KOPT-K1 (cell line): Measurements from ENCODE around the gene ABCA12.
"Not testable (repeated sequence)": the region's sequence is repeated elsewhere in the genome, so short reads cannot be mapped to it uniquely, and the experiment has no call there.

Source experiments
- H3K27ac ChIP-seq: fragments of 200-600 bp; sonication (generic); 2 replicates; pipeline ENCODE4 v1.5.1; 2016; ENCODE audit warnings: antibody characterized with exemption, mild to moderate bottlenecking, low read depth, low read length; ENCODE audit not compliant: poor library complexity, severe bottlenecking
- H3K36me3 ChIP-seq: fragments of 200-600 bp; sonication (generic); 2 replicates; pipeline ENCODE4 v1.5.1; 2017; ENCODE audit warnings: antibody characterized with exemption, mild to moderate bottlenecking, low read length, moderate library complexity; ENCODE audit not compliant: insufficient read depth
- H3K9me3 ChIP-seq: fragments of 200-600 bp; sonication (generic); 2 replicates; pipeline ENCODE4 v1.5.1; 2017; ENCODE audit warnings: antibody characterized with exemption, low read length, mild to moderate bottlenecking; ENCODE audit not compliant: insufficient read depth, poor library complexity, severe bottlenecking

The ABCA12 gene, protein sequence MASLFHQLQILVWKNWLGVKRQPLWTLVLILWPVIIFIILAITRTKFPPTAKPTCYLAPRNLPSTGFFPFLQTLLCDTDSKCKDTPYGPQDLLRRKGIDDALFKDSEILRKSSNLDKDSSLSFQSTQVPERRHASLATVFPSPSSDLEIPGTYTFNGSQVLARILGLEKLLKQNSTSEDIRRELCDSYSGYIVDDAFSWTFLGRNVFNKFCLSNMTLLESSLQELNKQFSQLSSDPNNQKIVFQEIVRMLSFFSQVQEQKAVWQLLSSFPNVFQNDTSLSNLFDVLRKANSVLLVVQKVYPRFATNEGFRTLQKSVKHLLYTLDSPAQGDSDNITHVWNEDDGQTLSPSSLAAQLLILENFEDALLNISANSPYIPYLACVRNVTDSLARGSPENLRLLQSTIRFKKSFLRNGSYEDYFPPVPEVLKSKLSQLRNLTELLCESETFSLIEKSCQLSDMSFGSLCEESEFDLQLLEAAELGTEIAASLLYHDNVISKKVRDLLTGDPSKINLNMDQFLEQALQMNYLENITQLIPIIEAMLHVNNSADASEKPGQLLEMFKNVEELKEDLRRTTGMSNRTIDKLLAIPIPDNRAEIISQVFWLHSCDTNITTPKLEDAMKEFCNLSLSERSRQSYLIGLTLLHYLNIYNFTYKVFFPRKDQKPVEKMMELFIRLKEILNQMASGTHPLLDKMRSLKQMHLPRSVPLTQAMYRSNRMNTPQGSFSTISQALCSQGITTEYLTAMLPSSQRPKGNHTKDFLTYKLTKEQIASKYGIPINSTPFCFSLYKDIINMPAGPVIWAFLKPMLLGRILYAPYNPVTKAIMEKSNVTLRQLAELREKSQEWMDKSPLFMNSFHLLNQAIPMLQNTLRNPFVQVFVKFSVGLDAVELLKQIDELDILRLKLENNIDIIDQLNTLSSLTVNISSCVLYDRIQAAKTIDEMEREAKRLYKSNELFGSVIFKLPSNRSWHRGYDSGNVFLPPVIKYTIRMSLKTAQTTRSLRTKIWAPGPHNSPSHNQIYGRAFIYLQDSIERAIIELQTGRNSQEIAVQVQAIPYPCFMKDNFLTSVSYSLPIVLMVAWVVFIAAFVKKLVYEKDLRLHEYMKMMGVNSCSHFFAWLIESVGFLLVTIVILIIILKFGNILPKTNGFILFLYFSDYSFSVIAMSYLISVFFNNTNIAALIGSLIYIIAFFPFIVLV (N-terminal part only)

DNA sequence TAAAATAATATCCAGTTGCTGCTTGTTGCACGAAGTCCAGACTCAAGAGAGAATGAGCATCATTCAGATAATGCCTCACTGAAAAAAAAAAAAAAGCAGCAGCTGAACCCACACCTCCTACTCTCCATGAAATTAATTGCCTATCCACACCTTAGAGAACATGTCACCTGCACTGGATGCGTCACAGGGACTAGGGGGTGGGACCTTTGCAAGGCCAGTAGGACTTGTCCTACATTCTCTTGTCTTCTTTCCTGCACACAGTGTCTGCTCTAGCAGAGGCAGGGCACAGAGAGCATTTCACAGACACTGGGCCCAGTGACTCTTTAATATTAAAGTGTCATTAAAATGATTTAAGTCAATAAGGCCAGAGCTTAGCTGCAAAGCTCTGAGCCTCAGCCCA is at the start of gene ABCA12:
Gene ABCA12 (minus strand): TSS at position 148 of the 400 bp plus-strand sequence. CDS start 418 bp downstream, outside the sequence.
- Histone ChIP-seq H3K36me3 (no peaks in the 10 kb centered on the region), H3K27ac (no peak within 1 kb of the TSS), H3K9me3 (no peaks in the 10 kb centered on the region)

- no peak overlapping the region for H3K27ac ChIP-seq
- no peaks in the 10 kb centered on the region for H3K36me3 ChIP-seq
- no peaks in the 10 kb centered on the region for H3K9me3 ChIP-seq
Observed at GRCh38 chr2:215188078-215188477, 49.7 kb upstream of the ABCA12 start.

DNA sequence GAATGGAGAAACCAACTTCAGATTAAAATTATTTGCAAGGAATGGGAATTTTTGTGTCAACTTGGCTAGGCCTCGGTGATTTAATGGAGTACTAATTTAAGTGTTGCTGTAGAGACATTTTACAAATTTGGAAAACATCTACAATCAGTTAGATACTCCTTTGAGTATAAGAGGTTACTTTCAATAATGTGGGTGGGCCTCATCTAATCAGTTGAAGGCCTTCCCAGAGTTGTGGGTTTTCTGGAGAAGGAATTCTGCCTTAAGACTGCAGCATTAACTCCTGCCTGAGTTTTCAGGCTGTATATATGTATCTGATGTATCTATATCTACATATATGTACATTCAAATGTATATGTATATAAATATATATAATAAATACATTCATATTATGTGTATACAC is 47.6 kb upstream of the ABCA12 start:
- Histone ChIP-seq H3K27ac (no peak overlapping the region), H3K36me3 (no peaks in the 10 kb centered on the region), H3K9me3 (peaks cover 7% of the 10 kb centered on the region)

DNA sequence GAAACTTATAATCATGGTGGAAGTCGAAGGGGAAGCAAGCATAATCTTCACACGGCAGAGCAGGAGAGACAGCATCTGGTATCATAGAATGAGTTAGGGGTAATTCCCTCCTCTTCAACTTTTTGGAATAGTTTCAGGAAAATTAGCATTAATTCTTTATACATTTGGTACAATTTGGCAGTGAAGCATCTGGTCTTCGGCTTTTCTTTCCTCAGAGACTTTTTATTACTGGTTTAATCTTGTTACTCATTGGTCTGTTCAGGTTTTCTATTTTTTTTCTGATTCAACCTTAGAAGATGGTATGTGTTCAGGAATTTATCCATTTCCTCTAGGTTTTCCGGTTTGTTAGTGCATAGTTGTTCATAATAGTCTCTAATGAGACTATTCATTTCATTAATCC is 39.7 kb upstream of the ABCA12 start:
- peaks cover 7% of the 10 kb centered on the region for H3K9me3 ChIP-seq
- no peaks in the 10 kb centered on the region for H3K36me3 ChIP-seq
- no peak overlapping the region for H3K27ac ChIP-seq

DNA sequence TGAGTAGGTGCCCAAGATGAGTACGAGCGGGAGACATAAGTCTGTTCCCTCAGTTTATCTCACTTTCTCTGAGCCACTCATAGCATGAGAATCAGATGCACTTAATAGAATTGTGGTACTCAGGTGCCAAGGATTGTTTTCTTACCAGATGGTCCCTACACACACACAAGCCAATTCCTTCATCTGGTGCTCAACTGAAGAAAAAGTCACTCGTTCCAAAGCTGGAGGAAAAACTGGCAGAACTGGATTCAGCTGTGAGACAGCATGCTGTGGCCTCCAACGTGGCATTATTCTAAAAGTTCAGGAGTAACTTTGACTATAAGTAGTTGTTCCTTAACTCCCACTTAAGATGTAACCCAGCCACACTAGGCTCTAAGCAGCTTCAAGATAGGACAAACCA is 33.4 kb upstream of the ABCA12 start:
- H3K9me3 ChIP-seq = no peaks in the 10 kb centered on the region
- H3K27ac ChIP-seq = no peak overlapping the region
- no peaks in the 10 kb centered on the region for H3K36me3 ChIP-seq

GRCh38 chr2:215171151-215171550 is 32.7 kb upstream of the ABCA12 start:
- Histone ChIP-seq H3K36me3 (no peaks in the 10 kb centered on the region), H3K9me3 (no peaks in the 10 kb centered on the region), H3K27ac (peak overlapping the region; percentile 32)

- not testable (repeated sequence) for H3K36me3 ChIP-seq, H3K27ac ChIP-seq, H3K9me3 ChIP-seq
Observed at GRCh38 chr2:215166505-215166904, 28.1 kb upstream of the ABCA12 start.

DNA sequence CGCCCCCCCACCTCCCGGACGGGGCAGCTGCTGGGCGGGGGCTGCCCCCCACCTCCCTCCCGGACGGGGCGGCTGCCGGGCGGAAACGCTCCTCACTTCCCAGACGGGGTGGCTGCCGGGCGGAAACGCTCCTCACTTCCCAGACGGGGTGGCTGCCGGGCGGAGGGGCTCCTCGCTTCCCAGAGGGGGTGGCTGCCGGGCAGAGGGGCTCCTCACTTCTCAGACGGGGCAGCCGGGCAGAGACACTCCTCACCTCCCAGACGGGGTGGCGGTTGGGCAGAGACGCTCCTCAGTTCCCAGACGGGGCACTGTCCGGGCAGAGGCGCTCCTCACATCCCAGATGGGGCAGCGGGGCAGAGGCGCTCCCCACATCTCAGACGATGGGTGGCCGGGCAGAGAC is 24.9 kb upstream of the ABCA12 start:
- not testable (repeated sequence) for H3K36me3 ChIP-seq, H3K9me3 ChIP-seq, H3K27ac ChIP-seq

GRCh38 chr2:215161301-215161829 is 22.9 kb upstream of the ABCA12 start:
- Histone ChIP-seq H3K27ac (no peak overlapping the region), H3K36me3 (no peaks in the 10 kb centered on the region), H3K9me3 (no peaks in the 10 kb centered on the region)

- H3K27ac ChIP-seq = no peak overlapping the region
- no peaks in the 10 kb centered on the region for H3K9me3 ChIP-seq
- no peaks in the 10 kb centered on the region for H3K36me3 ChIP-seq
Observed at GRCh38 chr2:215160081-215160480, 21.7 kb upstream of the ABCA12 start.

DNA sequence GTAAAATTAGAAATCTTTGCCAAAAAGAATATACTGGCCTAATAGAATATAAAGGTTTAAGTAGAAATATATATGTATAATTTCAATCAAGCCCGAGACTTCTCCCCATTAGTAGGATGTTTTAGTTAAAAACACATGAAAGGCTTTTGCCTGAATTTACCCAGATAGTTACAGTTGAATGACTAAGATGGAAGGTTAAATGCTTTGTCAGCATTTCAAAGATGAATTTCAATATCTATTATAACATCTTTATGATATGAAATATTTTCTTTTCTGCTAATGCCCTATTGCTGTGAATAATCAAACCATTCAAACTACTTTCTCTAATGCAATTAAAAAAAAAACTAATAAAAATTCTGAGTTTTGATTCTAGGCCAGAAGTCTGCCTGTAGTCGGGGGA is 18.0 kb upstream of the ABCA12 start:
- Histone ChIP-seq H3K9me3 (no peaks in the 10 kb centered on the region), H3K27ac (no peak overlapping the region), H3K36me3 (no peaks in the 10 kb centered on the region)

DNA sequence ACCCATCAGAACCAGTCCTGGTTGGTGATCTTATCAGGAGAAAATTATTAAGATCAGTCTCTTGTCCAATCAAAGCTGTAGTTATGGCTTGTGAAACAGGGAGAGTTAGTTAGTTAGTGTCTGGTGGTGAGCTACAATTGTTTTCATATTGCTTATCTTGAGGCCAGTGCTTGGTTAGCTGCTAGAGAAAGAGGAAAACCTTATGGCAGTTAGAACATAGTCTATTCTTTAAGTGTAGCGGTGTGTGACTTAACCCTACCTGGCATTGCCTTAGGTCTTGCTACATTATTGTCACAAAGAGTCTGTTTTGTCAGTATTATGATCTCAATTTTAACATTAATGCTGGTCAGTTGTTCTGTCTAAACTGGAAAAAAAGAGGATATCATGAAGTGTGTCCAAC is 11.5 kb upstream of the ABCA12 start:
- Histone ChIP-seq H3K36me3 (no peaks in the 10 kb centered on the region), H3K27ac (no peak overlapping the region), H3K9me3 (no peaks in the 10 kb centered on the region)

DNA sequence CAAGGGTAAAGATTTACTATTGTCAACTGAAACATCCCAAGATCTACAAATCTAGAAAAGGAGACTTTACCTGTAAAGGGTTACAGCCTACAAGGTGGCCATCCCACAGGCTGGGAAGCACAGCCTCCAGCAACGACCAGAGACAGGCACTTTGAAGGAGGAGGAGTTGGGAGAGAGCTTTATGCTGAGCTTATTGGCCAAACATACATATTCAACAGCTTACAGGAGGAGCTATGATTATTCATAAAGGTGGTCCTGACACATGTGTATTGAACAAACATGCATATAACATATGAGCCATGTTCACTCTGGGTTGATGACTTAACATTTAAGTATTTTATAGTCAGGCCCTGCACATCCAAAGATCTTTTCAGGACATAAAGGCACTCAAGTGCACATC is 11.1 kb upstream of the ABCA12 start:
- H3K27ac ChIP-seq = no peak overlapping the region
- H3K9me3 ChIP-seq = no peaks in the 10 kb centered on the region
- H3K36me3 ChIP-seq = no peaks in the 10 kb centered on the region

DNA sequence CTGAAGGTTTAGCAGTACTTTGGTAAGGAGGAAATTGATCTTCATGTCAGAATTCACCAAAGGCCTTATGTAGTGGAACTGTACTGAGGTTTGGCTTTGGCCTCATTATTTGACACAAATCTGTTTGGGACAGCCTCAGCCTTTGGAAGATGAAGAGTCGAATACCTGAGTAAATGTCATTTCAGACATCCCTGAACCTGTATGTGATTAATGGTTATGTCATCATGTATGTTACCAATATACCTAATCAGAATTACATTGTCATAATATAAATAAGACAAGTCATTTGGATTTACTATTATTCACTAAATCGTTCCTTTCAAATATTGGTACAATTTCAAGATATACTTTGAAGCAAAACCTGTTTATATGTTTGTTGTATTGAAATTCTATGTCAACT is 10.6 kb upstream of the ABCA12 start:
- Histone ChIP-seq H3K9me3 (no peaks in the 10 kb centered on the region), H3K36me3 (no peaks in the 10 kb centered on the region), H3K27ac (no peak overlapping the region)

GRCh38 chr2:215145611-215146010 is 7.2 kb upstream of the ABCA12 start:
- Histone ChIP-seq H3K9me3 (no peaks in the 10 kb centered on the region), H3K36me3 (no peaks in the 10 kb centered on the region), H3K27ac (no peak overlapping the region)
